ENCODE results near the gene PTPRU. TPM values are rescaled to one million over a fixed set of nuclear protein-coding genes. Genes with fewer than 3 reads are reported as not detected.

PTPRU gene
- total RNA-seq, 1 donor from 2014 or later, result 3.5 TPM

DNA sequence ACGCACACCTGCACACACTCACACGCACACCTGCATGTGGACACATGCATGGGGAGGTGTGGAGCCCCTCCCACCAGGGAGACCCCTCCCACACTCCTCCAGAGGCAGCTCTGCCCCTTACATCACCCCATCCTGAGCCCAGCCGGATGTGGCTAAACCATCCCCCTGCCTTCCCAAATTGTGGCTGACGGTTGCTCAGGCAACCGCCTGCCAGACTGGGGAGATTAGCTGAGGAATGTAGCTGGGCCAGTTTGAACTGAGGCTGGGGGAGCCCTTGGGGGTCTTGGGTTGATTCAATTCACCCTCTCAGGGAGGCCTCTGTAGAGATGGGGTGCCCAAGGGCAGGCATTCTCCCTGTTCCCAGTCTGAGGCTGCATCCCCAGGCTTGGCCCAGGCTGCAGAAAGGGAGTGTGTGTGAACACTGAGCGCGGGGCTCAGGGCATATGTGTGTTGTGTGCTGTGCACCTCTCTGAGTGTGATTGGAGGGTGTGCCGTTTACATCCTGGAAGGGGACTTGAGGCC, 12.9 kb downstream of the PTPRU start:
- no peak for DNase-seq (ENCODE audit: extremely low spot score, unreplicated experiment)
- Mint-ChIP-seq H3K27me3 (ENCODE audit: unreplicated experiment) (peaks cover 2% of the 10 kb centered on the region), H3K9me3 (ENCODE audit: unreplicated experiment) (no peaks in the 10 kb centered on the region), H3K4me3 (ENCODE audit: unreplicated experiment) (no peak overlapping the region), H3K4me1 (ENCODE audit: unreplicated experiment) (peaks cover 3% of the 10 kb centered on the region), H3K27ac (ENCODE audit: unreplicated experiment) (no peak overlapping the region), H3K36me3 (ENCODE audit: unreplicated experiment) (no peaks in the 10 kb centered on the region)
- TF ChIP-seq, protein P1, sequence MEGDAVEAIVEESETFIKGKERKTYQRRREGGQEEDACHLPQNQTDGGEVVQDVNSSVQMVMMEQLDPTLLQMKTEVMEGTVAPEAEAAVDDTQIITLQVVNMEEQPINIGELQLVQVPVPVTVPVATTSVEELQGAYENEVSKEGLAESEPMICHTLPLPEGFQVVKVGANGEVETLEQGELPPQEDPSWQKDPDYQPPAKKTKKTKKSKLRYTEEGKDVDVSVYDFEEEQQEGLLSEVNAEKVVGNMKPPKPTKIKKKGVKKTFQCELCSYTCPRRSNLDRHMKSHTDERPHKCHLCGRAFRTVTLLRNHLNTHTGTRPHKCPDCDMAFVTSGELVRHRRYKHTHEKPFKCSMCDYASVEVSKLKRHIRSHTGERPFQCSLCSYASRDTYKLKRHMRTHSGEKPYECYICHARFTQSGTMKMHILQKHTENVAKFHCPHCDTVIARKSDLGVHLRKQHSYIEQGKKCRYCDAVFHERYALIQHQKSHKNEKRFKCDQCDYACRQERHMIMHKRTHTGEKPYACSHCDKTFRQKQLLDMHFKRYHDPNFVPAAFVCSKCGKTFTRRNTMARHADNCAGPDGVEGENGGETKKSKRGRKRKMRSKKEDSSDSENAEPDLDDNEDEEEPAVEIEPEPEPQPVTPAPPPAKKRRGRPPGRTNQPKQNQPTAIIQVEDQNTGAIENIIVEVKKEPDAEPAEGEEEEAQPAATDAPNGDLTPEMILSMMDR (IDR thresholded peaks at IDR 0.05), result no peak

DNA sequence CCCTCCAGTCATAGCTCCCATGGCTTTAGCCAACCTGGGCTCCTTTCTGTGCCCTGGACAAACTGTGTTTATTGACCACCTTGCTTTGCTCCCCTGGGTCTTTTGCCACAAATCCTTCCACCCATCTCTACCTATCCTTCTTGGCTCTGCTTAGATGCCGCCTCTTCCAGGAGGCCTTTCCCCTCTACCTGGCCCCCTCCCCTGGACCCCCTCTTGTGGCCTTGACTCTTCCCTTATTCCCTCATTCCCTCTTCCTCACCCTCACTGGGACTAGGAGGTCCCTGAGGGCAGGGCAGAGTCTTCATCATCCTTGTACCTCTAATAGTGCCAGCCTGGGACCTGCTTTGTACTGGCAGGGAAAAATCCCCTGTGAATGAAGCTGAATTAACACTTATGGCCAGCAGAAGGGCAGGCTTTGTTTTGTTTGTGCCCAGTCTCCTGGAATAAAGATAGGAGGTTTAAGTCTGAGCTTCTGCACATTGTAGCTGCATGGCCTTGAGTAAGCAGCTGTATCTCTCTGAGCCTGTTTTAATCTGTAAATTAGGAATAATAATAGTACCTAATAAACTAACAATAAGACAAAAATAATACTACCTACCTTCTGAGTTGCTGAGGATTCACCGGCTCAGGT, 13.7 kb downstream of the PTPRU start:
- TF ChIP-seq, protein P1 (IDR thresholded peaks at IDR 0.05), result no peak
- no peak overlapping the region for H3K27ac Mint-ChIP-seq (ENCODE audit: unreplicated experiment)
- no peak for DNase-seq (ENCODE audit: extremely low spot score, unreplicated experiment)
- H3K27me3 Mint-ChIP-seq (ENCODE audit: unreplicated experiment), result peaks cover 2% of the 10 kb centered on the region
- H3K36me3 Mint-ChIP-seq (ENCODE audit: unreplicated experiment), result no peaks in the 10 kb centered on the region
- H3K4me1 Mint-ChIP-seq (ENCODE audit: unreplicated experiment), result peaks cover 3% of the 10 kb centered on the region
- no peak overlapping the region for H3K4me3 Mint-ChIP-seq (ENCODE audit: unreplicated experiment)
- no peaks in the 10 kb centered on the region for H3K9me3 Mint-ChIP-seq (ENCODE audit: unreplicated experiment)

DNA sequence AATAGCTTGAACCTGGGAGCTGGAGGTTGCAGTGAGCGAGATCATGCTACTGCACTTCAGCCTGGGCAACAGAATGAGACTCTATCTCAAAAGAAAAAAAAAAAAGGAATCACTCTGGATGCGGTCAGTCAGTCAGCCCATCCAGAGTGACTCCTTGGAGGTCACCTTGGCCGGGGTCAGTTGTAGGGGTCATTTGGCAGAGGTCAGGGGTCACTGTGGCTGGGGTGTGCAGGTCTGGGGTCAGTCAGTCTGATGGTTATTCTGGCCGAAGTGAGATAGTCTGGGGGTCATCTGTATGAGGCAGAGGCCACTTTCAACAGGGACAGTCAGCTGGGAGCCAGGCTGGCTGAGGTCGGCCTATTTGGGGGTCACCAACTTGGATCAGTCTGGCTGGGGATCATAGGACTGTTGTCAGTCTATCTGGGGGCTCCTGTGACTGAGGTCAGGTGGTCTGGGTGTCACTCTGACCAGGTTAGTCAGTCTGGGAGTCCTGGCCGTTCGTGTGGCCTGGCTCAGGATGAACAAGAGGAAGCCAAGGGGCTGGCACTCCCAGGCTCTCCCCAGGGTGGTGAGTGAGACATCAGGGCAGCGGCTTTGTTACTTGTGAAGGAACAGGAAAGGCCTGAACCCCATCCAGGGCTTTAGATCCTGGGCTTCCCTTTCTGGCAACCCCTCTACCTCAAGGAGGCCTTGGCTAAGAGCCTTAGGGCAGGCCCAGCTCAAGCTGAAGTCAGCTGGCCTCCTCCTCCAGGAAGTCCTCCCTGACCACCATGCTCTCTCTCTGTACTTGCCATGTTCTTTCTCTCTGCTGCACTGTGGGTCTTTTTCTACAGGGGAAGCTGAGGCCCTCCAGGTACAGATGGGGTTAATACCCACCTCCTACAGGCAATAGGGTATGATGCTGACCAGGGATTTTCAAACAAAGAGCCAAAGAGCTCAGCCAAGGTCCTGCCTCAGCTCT, 15.1 kb downstream of the PTPRU start:
- H3K36me3 Mint-ChIP-seq (ENCODE audit: unreplicated experiment), result no peaks in the 10 kb centered on the region
- DNase-seq (ENCODE audit: extremely low spot score, unreplicated experiment), result no peak
- peaks cover 5% of the 10 kb centered on the region for H3K27me3 Mint-ChIP-seq (ENCODE audit: unreplicated experiment)
- TF ChIP-seq, protein P1 (IDR thresholded peaks at IDR 0.05), result no peak
- no peaks in the 10 kb centered on the region for H3K9me3 Mint-ChIP-seq (ENCODE audit: unreplicated experiment)
- no peak overlapping the region for H3K27ac Mint-ChIP-seq (ENCODE audit: unreplicated experiment)
- H3K4me3 Mint-ChIP-seq (ENCODE audit: unreplicated experiment), result no peak overlapping the region
- peaks cover 3% of the 10 kb centered on the region for H3K4me1 Mint-ChIP-seq (ENCODE audit: unreplicated experiment)

DNA sequence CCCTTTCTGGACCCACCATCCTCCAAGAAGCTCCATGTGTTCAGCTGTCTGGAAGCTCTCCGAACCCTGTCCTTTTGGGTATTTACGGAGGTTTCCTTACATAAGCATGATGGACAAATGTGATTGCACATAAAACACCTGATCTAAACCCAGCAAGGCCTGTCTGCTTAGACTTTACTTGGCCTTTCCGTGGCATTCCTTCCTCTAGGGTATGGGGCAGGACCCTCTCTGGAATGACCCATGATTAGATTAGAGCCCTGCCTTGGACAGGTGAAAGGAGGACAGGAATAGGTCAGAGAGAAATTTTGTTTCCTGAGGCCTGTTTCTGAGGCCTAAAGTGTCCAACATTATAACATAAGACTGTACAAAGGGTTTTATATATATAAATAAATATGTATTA, 16.9 kb downstream of the PTPRU start:
- H3K27me3 Mint-ChIP-seq (ENCODE audit: unreplicated experiment), result peaks cover 5% of the 10 kb centered on the region
- peaks cover 19% of the 10 kb centered on the region for H3K4me1 Mint-ChIP-seq (ENCODE audit: unreplicated experiment)
- no peaks in the 10 kb centered on the region for H3K36me3 Mint-ChIP-seq (ENCODE audit: unreplicated experiment)
- TF ChIP-seq, protein P1 (IDR thresholded peaks at IDR 0.05), result no peak
- DNase-seq (ENCODE audit: extremely low spot score, unreplicated experiment), result no peak
- no peak overlapping the region for H3K27ac Mint-ChIP-seq (ENCODE audit: unreplicated experiment)
- no peaks in the 10 kb centered on the region for H3K9me3 Mint-ChIP-seq (ENCODE audit: unreplicated experiment)
- H3K4me3 Mint-ChIP-seq (ENCODE audit: unreplicated experiment), result no peak overlapping the region

DNA sequence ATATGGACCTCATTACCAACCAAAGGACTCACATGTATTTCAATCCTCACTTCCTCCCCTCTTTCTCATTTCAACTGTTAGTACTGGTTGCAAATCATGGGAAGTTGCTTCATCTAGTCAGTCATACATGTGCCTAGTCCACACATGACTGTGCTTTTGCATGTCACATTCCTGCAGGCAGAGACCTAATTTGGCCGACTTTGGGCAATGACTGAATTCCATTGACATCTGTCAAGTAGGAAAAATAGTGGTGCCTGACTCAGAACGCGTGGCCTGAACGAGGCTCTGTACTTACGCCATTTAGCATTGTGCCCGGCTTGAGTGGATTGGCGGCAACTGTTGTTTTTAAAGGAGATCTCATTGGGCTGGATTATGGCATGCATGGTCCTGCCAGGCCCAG, 18.0 kb downstream of the PTPRU start:
- Mint-ChIP-seq H3K27ac (ENCODE audit: unreplicated experiment) (no peak overlapping the region), H3K4me1 (ENCODE audit: unreplicated experiment) (peaks cover 19% of the 10 kb centered on the region)

More for the DNA sequence above, 18.0 kb downstream of the PTPRU start:
- no peak for DNase-seq (ENCODE audit: extremely low spot score, unreplicated experiment)
- Mint-ChIP-seq H3K9me3 (ENCODE audit: unreplicated experiment) (no peaks in the 10 kb centered on the region), H3K36me3 (ENCODE audit: unreplicated experiment) (no peaks in the 10 kb centered on the region), H3K4me3 (ENCODE audit: unreplicated experiment) (no peak overlapping the region), H3K27me3 (ENCODE audit: unreplicated experiment) (peaks cover 5% of the 10 kb centered on the region)
- TF ChIP-seq, protein P1 (IDR thresholded peaks at IDR 0.05), result no peak

All from osteocyte (in vitro differentiated cells).